Activated CD4-positive, alpha-beta T cell treated with anti-CD3 and anti-CD28 coated beads, Interleukin-2, amount 50 U/mL, for 16 hours (primary cell): ENCODE results near the gene SYNGAP1.
"Not testable (repeated sequence)": the region's sequence is repeated elsewhere in the genome, so short reads cannot be mapped to it uniquely, and the experiment has no call there.

Experiments used
- DNase-seq: peaks from one replicate; pipeline ENCODE4 v3.0.0-alpha.2; 2020

The SYNGAP1 gene

DNA sequence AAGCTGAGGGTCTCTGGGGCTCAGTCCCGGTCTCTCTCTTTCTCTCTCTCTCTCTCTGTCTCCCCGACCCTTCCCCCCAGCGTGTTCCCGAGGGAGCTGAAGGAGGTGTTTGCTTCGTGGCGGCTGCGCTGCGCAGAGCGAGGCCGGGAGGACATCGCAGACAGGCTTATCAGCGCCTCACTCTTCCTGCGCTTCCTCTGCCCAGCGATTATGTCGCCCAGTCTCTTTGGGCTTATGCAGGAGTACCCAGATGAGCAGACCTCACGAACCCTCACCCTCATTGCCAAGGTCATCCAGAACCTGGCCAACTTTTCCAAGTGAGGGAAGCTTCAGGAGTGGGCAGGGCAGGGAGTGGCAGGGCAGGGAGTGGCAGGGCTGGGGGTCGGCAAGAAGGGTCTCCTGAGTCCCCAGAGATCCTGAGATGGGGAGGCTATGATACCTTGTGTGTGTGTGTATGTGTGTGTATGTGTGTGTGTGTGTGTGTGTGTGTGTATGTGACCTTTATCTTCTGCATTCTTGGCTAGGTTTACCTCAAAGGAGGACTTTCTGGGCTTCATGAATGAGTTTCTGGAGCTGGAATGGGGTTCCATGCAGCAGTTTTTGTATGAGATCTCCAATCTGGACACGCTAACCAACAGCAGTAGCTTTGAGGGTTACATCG lies 20.9 kb downstream of the SYNGAP1 start:
- DNase-seq = no peak

- no peak for DNase-seq
Measured at GRCh38 chr6:33441457-33441856, 21.6 kb downstream of the SYNGAP1 start.

DNA sequence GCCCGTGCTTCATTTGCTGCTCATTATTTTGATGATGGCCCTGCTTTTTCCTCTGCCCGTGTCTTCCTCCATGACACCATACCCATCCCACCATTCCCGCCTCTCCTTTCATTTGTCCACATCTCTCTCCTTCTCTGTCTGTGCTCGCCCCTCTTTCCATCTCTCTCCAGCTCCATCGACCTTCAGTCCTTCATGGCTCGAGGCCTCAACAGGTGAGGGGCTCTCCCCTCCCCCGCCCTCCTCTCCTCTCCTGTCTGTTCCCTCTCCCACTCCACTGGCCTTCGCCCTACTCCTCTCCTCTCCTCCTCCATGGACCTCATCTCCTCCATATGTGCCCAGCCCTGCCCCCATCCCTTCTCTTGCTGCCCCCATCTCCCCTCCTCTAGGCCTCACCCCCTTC lies 22.4 kb downstream of the SYNGAP1 start:
- DNase-seq = no peak

GRCh38 chr6:33443025-33443424 lies 23.2 kb downstream of the SYNGAP1 start:
- DNase-seq = no peak

- DNase-seq = no peak
Measured at GRCh38 chr6:33443619-33444504, 24.0 kb downstream of the SYNGAP1 start.

- DNase-seq = no peak
Measured at GRCh38 chr6:33445119-33445603, 25.3 kb downstream of the SYNGAP1 start.

DNA sequence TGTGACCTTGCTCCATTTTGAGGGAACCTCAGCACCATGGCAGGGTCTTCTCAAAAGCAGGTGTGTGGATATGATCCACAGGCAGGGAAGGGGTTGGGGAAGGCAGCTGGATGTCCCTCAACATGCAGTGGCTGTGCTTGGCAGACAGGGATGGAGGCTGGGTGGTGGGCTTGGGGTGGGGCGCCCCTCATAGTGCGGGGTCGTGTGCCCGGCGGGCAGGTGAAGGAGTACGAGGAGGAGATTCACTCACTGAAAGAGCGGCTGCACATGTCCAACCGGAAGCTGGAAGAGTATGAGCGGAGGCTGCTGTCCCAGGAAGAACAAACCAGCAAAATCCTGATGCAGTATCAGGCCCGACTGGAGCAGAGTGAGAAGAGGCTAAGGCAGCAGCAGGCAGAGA lies 26.5 kb downstream of the SYNGAP1 start:
- no peak for DNase-seq

- DNase-seq = no peak
Measured at GRCh38 chr6:33450434-33450833, 30.6 kb downstream of the SYNGAP1 start.

- DNase-seq = no peak
Measured at GRCh38 chr6:33451606-33452005, 31.7 kb downstream of the SYNGAP1 start.

DNA sequence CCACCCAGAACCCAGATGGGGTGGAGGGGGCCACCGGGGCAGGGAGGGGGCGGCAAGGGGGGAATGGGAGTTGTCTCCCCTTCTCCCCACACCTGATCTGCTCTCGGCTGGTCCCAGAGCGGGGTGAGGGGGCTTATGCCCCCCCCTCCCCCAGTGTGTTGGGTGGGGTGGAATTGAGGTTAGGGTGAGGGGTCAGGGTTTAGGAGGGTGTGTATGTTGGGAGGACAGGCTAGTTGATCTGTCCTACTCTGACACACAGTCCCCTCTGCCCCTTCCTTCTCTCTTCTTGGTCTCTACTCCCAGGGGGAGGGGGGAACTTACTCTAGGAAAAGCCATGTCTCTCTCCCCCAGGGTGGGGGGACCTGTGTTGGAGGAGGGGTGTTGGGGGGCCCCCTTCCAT lies 32.6 kb downstream of the SYNGAP1 start:
- DNase-seq = no peak

- no peak for DNase-seq
Measured at GRCh38 chr6:33453393-33454008, 33.6 kb downstream of the SYNGAP1 start.

GRCh38 chr6:33454009-33454946 lies 34.4 kb downstream of the SYNGAP1 start, which contains the start of gene ZBTB9:
ZBTB9 (plus strand) TSS chr6:33454576; CDS start chr6:33455101, 525 bp downstream.
- peak; percentile 98 for DNase-seq

DNA sequence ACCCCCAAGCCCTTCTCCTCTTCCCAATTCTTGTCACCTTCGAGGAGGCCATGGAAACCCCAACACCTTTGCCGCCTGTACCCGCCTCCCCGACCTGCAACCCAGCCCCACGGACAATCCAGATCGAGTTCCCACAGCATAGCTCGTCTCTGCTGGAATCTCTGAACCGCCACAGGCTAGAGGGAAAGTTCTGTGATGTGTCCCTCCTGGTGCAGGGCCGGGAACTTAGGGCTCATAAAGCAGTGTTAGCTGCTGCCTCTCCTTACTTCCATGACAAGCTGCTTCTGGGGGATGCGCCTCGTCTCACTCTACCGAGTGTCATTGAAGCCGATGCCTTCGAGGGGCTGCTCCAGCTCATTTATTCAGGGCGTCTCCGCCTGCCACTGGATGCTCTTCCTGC lies 35.2 kb downstream of the SYNGAP1 start:
- no peak for DNase-seq

DNA sequence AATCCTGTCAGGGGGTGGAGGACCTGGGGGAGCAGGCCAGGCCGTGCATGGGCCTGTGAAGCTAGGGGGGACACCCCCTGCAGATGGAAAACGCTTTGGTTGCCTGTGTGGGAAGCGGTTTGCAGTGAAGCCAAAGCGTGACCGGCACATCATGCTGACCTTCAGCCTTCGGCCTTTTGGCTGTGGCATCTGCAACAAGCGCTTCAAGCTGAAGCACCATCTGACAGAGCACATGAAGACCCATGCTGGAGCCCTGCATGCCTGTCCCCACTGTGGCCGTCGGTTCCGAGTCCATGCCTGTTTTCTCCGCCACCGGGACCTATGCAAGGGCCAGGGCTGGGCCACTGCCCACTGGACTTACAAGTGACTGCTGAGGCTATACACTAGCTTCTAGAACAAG lies 36.3 kb downstream of the SYNGAP1 start:
- DNase-seq = no peak

GRCh38 chr6:33458676-33459075 lies 38.8 kb downstream of the SYNGAP1 start:
- DNase-seq = no peak

- no peak for DNase-seq
Measured at GRCh38 chr6:33459226-33459625, 39.4 kb downstream of the SYNGAP1 start.

DNA sequence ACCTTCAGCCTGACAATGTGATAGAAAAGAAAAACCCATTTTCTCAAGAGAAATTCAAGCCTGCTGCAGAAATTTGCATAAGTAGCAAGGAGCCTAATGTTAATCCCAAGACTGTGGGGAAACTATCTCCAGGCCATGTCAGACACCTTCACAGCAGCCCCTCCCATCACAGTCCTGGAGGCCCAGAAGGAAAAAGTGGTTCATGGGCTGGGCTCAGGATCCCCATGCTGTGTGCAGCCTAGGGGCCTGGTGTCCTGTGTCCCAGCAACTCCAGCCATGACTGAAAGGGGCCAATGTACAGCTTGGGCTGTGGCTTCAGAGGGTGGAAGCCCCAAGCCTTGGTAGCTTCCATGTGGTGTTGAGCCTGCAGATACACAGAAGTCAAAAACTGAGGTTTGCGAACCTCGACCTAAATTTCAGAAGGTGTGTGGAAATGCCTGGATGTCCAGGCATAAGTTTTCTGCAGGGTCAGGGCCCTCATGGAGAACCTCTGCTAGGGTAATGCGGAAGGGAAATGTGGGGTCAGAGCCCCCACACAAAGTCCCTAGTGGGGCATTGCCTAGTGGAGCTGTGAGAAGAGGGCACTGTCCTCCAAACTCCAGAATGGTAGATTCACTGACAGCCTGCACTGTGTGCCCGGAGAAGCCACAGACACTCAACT lies 46.3 kb downstream of the SYNGAP1 start:
- DNase-seq = no peak

DNA sequence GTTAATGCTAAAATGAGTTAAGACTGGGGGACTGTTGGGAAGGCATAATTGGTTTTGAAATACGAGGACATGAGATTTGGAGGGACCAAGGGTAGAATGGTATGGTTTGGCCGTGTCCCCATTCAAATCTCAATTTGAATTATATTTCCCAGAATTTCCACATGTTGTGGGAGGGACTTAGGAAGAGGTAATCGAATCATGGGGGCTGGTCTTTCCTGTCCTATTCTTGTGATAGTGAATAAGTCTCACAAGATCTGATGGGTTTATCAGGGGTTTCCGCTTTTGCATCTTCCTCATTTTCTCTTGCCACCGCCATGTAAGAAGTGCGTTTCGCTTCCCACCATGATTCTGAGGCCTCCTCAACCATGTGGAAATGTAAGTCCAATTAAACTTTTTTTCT lies 47.2 kb downstream of the SYNGAP1 start:
- no peak for DNase-seq

GRCh38 chr6:33469661-33470060 lies 49.8 kb downstream of the SYNGAP1 start:
- no peak for DNase-seq

- DNase-seq = no peak
Measured at GRCh38 chr6:33477864-33478263, 58.0 kb downstream of the SYNGAP1 start.

- no peak for DNase-seq
Measured at GRCh38 chr6:33481192-33481591, 61.3 kb downstream of the SYNGAP1 start.

GRCh38 chr6:33482620-33483019 lies 62.8 kb downstream of the SYNGAP1 start:
- DNase-seq = not testable (repeated sequence)
